ENCODE data around the gene PAPOLB.
A peak's percentile ranks its signal among the peaks of the same experiment; 100 is the strongest.

Gene PAPOLB

DNA sequence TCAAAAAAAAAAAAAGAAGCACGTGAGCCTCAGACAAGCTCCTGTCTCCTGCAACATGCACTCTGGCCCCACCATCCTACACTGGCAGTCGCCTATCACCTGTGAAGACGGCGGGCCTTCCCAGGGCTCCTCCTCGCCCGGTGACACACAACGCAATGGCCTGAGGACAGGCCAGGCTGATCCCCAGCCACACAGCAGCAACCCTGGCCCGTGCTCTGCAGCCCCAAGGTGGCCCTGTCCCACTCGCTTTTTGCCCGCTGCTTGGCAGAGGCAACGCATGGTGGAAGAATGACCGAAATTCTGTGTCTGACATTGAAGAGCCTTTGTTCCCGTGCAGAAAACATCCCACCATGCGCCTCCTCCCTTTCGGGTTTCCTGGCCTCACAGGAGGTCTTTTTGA, 13.6 kb upstream of the PAPOLB start:
- H3K9me3 ChIP-seq (ENCODE audit: control insufficient read depth, low read depth, low read length): no peaks in the 10 kb centered on the region
- no peak overlapping the region for H3K27ac ChIP-seq (ENCODE audit: low read length)
- no peak overlapping the region for H3K9ac ChIP-seq (ENCODE audit: low read length)
- no peaks in the 10 kb centered on the region for H3K27me3 ChIP-seq (ENCODE audit: control insufficient read depth, insufficient read depth, low read length)
- H3K36me3 ChIP-seq (ENCODE audit: control insufficient read depth, low read depth, low read length): no peaks in the 10 kb centered on the region
- H3K4me1 ChIP-seq (ENCODE audit: control insufficient read depth, low read depth, low read length): peaks cover 5% of the 10 kb centered on the region
- H3K4me3 ChIP-seq (ENCODE audit: low read length): no peak overlapping the region

DNA sequence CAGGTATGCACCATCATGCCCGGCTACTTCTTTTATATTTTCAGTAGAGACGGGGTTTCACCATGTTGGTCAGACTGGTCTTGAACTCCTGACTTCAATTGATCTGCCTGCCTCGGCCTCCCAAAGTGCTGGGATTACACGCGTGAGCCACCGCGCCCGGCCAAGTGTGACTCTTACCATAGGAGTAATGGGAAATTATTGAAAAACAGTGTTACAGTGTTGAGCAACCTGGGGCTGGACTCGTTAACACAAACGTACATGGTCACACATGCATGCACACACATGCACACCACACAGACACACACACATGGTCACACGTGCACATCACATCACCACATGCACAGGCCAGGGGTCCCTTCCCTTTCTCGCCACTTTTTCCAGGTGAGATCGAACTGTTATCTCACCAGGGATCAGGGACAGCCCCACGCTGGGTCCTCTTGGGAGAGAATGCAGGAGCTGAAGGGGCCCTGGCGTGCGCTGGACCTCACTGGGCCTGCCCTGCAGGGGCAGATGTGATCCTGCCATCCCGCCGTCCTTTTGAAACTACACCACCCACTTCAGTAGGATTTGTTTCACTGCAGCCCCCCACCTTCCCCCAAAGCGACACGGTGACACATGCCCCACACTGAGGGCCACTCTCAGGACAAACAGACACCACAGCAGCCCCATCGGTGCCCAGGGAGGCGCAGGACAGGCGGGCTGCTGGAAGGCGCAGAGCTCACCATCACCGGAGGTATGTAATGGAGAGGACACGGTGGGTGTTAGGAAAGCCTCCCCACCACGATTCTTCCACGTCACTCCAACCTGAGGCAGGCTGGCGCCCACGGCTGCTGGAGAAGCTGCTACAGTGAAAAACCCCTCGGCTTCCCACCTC, 11.5 kb upstream of the PAPOLB start:
- H3K4me1 ChIP-seq (ENCODE audit: control insufficient read depth, low read depth, low read length): peaks cover 5% of the 10 kb centered on the region
- H3K4me3 ChIP-seq (ENCODE audit: low read length): no peak overlapping the region
- no peaks in the 10 kb centered on the region for H3K27me3 ChIP-seq (ENCODE audit: control insufficient read depth, insufficient read depth, low read length)
- no peak overlapping the region for H3K27ac ChIP-seq (ENCODE audit: low read length)
- H3K9me3 ChIP-seq (ENCODE audit: control insufficient read depth, low read depth, low read length): no peaks in the 10 kb centered on the region
- no peak overlapping the region for H3K9ac ChIP-seq (ENCODE audit: low read length)
- H3K36me3 ChIP-seq (ENCODE audit: control insufficient read depth, low read depth, low read length): no peaks in the 10 kb centered on the region

DNA sequence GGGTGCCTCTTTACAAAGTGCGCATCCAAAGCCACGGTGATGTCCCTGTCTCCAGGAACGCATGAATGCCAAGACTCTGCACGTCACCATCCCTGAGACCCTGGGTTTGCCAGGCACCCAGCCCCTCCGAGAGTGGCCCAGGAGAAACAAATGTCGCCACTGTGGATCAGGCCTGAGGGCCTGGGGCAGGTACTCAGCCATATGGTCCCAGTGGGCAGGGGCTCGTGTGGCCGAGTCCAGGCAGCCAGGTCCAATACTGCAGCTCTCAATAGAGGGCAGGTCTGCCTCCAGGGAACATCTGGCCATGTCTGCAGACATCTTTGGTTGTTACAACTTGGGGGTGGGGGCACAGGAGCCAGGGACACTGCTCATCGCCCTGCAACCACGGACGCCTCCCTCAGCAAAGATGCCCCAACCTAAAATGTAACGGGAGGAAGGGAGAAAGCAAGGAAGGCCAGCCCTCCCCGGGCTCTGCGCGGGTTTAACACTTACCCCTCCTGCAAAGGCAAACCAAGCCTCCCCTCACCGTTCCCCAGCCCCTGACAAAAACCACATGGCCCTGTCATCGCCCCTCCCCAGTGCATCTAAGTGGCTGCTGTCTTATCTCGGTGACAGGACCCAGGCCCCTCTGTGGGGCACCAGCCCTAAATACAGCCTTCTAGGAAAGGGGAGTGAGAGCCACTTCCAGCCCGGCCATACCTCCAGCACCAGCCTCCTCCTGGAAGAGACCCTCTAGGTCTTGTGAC, 10.3 kb upstream of the PAPOLB start:
- no peaks in the 10 kb centered on the region for H3K9me3 ChIP-seq (ENCODE audit: control insufficient read depth, low read depth, low read length)
- no peaks in the 10 kb centered on the region for H3K36me3 ChIP-seq (ENCODE audit: control insufficient read depth, low read depth, low read length)
- H3K27ac ChIP-seq (ENCODE audit: low read length): no peak overlapping the region
- no peak overlapping the region for H3K4me3 ChIP-seq (ENCODE audit: low read length)
- H3K9ac ChIP-seq (ENCODE audit: low read length): no peak overlapping the region
- peaks cover 5% of the 10 kb centered on the region for H3K4me1 ChIP-seq (ENCODE audit: control insufficient read depth, low read depth, low read length)
- no peaks in the 10 kb centered on the region for H3K27me3 ChIP-seq (ENCODE audit: control insufficient read depth, insufficient read depth, low read length)

DNA sequence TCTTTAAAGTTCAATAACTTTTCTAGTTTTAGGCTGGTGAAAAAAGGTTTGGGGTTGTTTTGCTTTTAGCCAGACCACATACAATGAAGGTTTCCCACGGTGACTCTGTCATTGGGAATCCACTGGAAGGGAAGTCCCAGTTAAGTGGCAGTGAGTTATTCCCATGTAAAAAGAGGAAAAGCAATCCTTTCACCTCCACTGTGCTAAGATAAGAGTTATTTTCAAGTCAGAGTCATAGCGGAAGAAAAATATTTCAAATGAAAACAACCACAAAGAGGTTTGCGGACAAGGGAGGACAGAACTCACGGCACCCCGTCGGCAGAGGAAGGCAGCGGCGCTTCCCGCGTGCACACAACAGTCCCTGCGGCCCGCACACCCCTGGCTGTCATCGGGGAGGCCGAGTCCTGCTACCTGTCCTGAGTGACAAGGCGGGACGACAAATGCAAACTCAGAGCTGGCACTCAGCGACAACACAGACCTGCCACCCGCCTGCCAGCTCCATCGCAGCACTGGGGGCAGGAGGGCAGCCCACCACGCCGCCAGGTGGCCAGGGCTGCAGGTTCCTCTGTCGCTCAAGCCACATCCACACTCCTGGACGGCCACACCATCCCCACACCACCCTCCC, 9.3 kb upstream of the PAPOLB start:
- no peak overlapping the region for H3K27ac ChIP-seq (ENCODE audit: low read length)
- no peak overlapping the region for H3K4me3 ChIP-seq (ENCODE audit: low read length)
- H3K9ac ChIP-seq (ENCODE audit: low read length): no peak overlapping the region
- H3K9me3 ChIP-seq (ENCODE audit: control insufficient read depth, low read depth, low read length): no peaks in the 10 kb centered on the region
- H3K4me1 ChIP-seq (ENCODE audit: control insufficient read depth, low read depth, low read length): peaks cover 5% of the 10 kb centered on the region
- no peaks in the 10 kb centered on the region for H3K27me3 ChIP-seq (ENCODE audit: control insufficient read depth, insufficient read depth, low read length)
- H3K36me3 ChIP-seq (ENCODE audit: control insufficient read depth, low read depth, low read length): no peaks in the 10 kb centered on the region

DNA sequence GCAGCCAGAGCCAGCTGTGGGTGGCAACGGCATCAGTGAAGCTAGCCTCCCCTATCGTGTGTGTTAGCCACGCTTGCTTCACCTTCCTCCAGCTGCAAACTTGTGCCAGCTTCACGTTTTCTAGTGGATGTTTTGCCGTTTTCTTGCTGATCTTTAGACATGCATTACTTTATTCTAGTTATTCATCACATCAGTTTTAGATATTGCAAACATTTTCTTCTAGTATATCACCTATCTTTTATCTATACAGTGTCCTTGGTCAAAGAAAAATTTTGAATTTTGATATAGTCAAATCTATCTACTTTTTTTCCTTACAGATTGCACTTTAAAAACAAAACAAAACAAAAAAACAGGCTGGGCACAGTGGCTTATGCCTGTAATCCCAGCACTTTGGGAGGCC, 6.7 kb upstream of the PAPOLB start:
- H3K36me3 ChIP-seq (ENCODE audit: control insufficient read depth, low read depth, low read length): no peaks in the 10 kb centered on the region
- no peak overlapping the region for H3K27ac ChIP-seq (ENCODE audit: low read length)
- no peaks in the 10 kb centered on the region for H3K9me3 ChIP-seq (ENCODE audit: control insufficient read depth, low read depth, low read length)
- no peak overlapping the region for H3K9ac ChIP-seq (ENCODE audit: low read length)
- peaks cover 6% of the 10 kb centered on the region for H3K27me3 ChIP-seq (ENCODE audit: control insufficient read depth, insufficient read depth, low read length)
- H3K4me3 ChIP-seq (ENCODE audit: low read length): no peak overlapping the region
- peaks cover 5% of the 10 kb centered on the region for H3K4me1 ChIP-seq (ENCODE audit: control insufficient read depth, low read depth, low read length)

DNA sequence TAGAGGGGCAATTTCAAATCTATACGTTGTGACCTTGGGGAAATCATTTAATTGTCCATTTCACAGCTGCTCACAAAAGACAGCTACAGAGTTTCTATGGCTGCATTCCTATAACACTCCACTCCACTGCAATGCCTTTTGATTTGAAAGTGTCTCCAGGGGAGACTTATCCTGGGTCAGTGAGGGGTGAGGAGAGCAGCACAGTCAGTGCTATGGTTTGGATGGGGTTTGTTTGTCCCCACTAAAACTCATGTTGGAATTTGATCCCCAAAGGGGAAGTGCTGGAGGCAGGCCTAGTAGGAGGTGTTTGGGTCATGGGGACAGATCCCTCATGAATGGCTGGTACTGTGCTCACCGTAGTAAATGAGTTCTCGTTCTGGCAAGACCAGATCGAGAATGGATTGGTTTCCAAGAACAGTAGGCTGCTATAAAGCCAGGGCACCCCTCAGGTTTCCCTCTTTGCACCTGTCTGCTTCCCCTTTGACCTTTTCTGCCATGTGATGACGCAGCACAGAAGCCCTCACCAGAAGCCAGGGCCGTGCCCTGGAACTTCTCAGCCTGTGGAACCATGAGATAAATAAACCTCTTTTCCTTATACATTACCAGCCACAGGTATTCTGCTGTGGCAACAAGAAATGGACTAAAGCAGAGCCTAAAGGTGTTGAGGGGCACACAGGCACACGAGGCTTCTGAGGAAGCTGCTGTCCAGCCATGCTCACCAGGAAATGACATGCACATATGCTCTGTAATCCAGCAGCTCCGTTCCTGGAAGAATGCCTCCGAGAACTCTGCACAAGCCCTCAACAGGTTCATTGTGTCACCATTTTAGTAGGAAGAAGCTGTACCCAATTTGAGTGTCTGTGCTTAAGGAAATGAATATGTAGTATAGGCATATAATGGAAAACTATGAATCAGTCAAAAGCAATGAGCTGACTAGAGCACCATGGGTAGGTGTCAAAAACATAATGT, 5.0 kb upstream of the PAPOLB start:
- Histone ChIP-seq H3K27ac (ENCODE audit: low read length) (no peak overlapping the region), H3K9me3 (ENCODE audit: control insufficient read depth, low read depth, low read length) (no peaks in the 10 kb centered on the region), H3K9ac (ENCODE audit: low read length) (no peak overlapping the region), H3K36me3 (ENCODE audit: control insufficient read depth, low read depth, low read length) (no peaks in the 10 kb centered on the region), H3K4me1 (ENCODE audit: control insufficient read depth, low read depth, low read length) (peaks cover under 1% of the 10 kb centered on the region), H3K4me3 (ENCODE audit: low read length) (no peak overlapping the region), H3K27me3 (ENCODE audit: control insufficient read depth, insufficient read depth, low read length) (peaks cover 9% of the 10 kb centered on the region)

DNA sequence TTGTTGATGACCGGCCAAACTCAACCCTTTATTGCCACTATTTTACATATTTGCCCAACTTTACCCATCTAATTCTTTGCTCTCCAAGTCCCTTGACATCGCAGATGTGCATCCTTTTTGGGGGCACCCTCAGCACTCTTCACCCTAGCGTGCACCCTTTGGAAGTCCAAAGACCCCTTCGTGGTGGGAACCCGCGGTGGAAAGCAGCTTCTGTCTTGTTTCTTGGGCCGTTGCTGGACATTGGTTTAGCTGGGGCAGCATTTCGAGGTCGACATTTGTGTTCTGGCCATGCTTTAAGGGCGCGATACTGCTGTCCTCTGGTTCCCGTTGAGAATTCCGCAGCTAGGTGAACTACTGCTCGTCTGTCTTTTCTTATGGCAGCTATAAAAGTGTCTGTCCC, 326 bp upstream of the PAPOLB start:
- Histone ChIP-seq H3K9ac (ENCODE audit: low read length) (no peak overlapping the region), H3K27me3 (ENCODE audit: control insufficient read depth, insufficient read depth, low read length) (peaks cover 19% of the 10 kb centered on the region), H3K36me3 (ENCODE audit: control insufficient read depth, low read depth, low read length) (no peaks in the 10 kb centered on the region), H3K9me3 (ENCODE audit: control insufficient read depth, low read depth, low read length) (no peaks in the 10 kb centered on the region), H3K27ac (ENCODE audit: low read length) (no peak overlapping the region), H3K4me1 (ENCODE audit: control insufficient read depth, low read depth, low read length) (no peaks in the 10 kb centered on the region), H3K4me3 (ENCODE audit: low read length) (peak overlapping the region; percentile 34)

DNA sequence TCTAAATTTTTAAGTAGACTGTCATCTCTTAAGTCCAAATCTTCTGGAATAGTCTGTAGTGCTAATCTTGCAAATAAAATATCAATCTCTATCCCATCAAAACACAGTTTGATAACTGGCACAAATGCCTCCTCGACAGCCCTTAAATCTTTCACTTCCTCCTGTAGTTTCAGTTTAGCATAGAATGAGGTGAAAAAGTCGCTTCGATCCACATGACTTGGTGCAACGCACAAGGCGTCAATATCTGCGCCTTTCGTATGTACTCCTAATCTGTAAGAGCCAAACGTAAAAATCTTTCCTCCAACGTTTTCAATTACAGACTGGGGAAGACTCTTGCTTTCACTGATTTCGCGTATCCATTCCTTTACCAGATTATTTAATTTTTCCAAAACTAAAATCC, 603 bp downstream of the PAPOLB start:
- Histone ChIP-seq H3K27ac (ENCODE audit: low read length) (no peak overlapping the region), H3K4me3 (ENCODE audit: low read length) (peak overlapping the region; percentile 34), H3K4me1 (ENCODE audit: control insufficient read depth, low read depth, low read length) (no peaks in the 10 kb centered on the region), H3K36me3 (ENCODE audit: control insufficient read depth, low read depth, low read length) (no peaks in the 10 kb centered on the region), H3K27me3 (ENCODE audit: control insufficient read depth, insufficient read depth, low read length) (peaks cover 19% of the 10 kb centered on the region), H3K9me3 (ENCODE audit: control insufficient read depth, low read depth, low read length) (no peaks in the 10 kb centered on the region), H3K9ac (ENCODE audit: low read length) (no peak overlapping the region)

DNA sequence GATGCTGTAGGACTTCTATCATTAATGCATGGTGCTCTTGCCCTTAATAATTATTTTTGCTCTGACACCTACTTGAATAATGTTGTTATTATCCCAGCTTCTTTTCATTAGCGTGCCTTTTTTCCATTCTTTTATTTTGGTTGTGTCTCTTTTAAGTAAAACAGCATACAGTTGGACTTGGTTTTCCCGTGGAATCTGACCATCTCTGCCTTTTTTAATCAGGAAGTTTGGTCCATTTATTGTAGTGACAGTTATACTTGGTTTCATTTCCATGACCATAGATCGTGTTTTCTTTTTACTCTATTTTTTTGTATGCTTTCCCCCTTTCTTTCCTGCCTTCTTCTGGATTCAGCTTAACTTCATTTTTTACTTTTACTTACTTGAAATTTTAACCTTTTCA, 4.6 kb downstream of the PAPOLB start:
- Histone ChIP-seq H3K9me3 (ENCODE audit: control insufficient read depth, low read depth, low read length) (no peaks in the 10 kb centered on the region), H3K4me1 (ENCODE audit: control insufficient read depth, low read depth, low read length) (no peaks in the 10 kb centered on the region), H3K27ac (ENCODE audit: low read length) (no peak overlapping the region), H3K36me3 (ENCODE audit: control insufficient read depth, low read depth, low read length) (no peaks in the 10 kb centered on the region), H3K27me3 (ENCODE audit: control insufficient read depth, insufficient read depth, low read length) (peaks cover 10% of the 10 kb centered on the region), H3K9ac (ENCODE audit: low read length) (no peak overlapping the region), H3K4me3 (ENCODE audit: low read length) (no peak overlapping the region)

DNA sequence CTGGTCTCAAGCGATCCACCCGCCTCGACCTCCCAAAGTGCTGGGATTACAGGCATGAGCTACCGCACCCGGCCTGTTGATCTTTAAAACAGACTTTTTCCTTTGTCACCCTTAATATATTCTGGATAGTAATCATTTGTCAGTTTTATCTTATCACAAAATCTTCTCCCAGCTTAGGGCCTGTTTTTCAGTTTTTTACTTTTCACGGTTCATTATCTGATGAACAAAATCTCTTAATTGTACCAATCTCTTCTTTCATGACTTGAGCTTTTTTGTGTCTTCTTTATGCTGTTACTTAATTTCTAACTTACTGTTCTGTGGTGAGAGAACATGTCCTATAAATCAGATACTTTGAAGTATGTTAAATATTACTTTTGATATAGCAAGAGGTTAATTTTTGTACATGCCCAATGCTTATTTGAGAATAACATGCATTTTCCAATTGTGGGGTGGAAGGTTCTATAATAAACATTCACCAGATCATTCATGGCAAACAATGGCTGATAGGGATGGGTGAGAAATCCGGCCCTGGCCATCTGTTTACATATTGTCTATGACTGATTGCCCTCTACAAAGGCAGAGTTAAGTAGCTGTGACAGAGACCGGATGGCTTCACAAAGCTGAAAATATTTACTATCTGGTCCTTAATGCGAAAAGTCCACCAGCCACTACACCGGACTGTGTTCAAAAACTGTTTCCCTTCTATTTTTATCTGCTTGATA, 5.3 kb downstream of the PAPOLB start:
- Histone ChIP-seq H3K36me3 (ENCODE audit: control insufficient read depth, low read depth, low read length) (no peaks in the 10 kb centered on the region), H3K4me1 (ENCODE audit: control insufficient read depth, low read depth, low read length) (no peaks in the 10 kb centered on the region), H3K9me3 (ENCODE audit: control insufficient read depth, low read depth, low read length) (no peaks in the 10 kb centered on the region), H3K4me3 (ENCODE audit: low read length) (no peak overlapping the region), H3K9ac (ENCODE audit: low read length) (no peak overlapping the region), H3K27ac (ENCODE audit: low read length) (no peak overlapping the region), H3K27me3 (ENCODE audit: control insufficient read depth, insufficient read depth, low read length) (peaks cover 10% of the 10 kb centered on the region)
